ENCODE results near the gene SLC5A10.

SLC5A10 gene

GRCh38 chr17:18988546-18989173 is 36.7 kb downstream of the SLC5A10 start:
- Histone ChIP-seq H3K27ac (no peak overlapping the region), H3K27me3 (peaks cover 0 to 44% (median 28%) of the 10 kb centered on the region in 11 experiments; a peak in 18 of 22 replicates), H3K4me2 (no peak overlapping the region), H3K9me3 (replicated peaks in 1 of 11) (no peaks in the 10 kb centered on the region), H4K20me1 (peaks cover 0 to 83% (median 4%) of the 10 kb centered on the region in 11 experiments; a peak in 11 of 22 replicates), H3K9ac (no peak overlapping the region), H3K4me1 (peaks cover 6 to 30% (median 23%) of the 10 kb centered on the region in 10 experiments; a peak in 19 of 20 replicates), H3K4me3 (no peak overlapping the region), H3K36me3 (peaks cover 0 to 29% (median 0%) of the 10 kb centered on the region in 11 experiments; a peak in 3 of 22 replicates)
- TF ChIP-seq Cebpa-rat (IDR thresholded peaks at IDR 0.05), result no peak

DNA sequence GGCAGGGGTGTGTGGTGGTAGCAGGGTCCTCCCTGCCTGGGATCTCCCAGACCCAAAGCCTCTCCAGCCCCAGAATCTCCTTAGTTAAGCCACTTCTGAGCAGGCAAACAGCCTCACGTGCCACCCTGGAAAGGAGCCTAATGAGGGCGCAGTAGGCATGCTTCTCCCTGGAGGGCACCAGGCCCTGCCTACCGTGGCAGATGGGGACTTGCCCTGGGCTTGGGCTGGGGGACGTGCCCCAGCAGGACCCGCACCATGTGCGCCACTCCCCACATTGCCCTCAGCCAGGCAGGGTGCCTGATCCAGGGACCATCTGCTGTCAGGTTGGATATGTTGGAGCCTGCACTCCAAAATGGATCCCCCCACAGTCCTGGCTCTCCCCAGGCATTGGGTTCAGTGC is 38.4 kb downstream of the SLC5A10 start:
- H3K4me3 ChIP-seq, result no peak overlapping the region
- TF ChIP-seq Cebpa-rat (IDR thresholded peaks at IDR 0.05), result no peak
- peaks cover 0 to 86% (median 4%) of the 10 kb centered on the region in 11 experiments; a peak in 11 of 22 replicates for H4K20me1 ChIP-seq
- H3K4me1 ChIP-seq, result peaks cover 6 to 30% (median 23%) of the 10 kb centered on the region in 10 experiments; a peak in 19 of 20 replicates
- no peak overlapping the region for H3K9ac ChIP-seq
- H3K4me2 ChIP-seq, result no peak overlapping the region
- no peak overlapping the region for H3K27ac ChIP-seq
- H3K9me3 ChIP-seq (replicated peaks in 1 of 11), result peaks cover 8 to 14% (median 11%) of the 10 kb centered on the region in 11 experiments
- H3K27me3 ChIP-seq, result peaks cover 0 to 48% (median 34%) of the 10 kb centered on the region in 11 experiments; a peak in 18 of 22 replicates
- H3K36me3 ChIP-seq, result peaks cover 0 to 29% (median 0%) of the 10 kb centered on the region in 11 experiments; a peak in 3 of 22 replicates

DNA sequence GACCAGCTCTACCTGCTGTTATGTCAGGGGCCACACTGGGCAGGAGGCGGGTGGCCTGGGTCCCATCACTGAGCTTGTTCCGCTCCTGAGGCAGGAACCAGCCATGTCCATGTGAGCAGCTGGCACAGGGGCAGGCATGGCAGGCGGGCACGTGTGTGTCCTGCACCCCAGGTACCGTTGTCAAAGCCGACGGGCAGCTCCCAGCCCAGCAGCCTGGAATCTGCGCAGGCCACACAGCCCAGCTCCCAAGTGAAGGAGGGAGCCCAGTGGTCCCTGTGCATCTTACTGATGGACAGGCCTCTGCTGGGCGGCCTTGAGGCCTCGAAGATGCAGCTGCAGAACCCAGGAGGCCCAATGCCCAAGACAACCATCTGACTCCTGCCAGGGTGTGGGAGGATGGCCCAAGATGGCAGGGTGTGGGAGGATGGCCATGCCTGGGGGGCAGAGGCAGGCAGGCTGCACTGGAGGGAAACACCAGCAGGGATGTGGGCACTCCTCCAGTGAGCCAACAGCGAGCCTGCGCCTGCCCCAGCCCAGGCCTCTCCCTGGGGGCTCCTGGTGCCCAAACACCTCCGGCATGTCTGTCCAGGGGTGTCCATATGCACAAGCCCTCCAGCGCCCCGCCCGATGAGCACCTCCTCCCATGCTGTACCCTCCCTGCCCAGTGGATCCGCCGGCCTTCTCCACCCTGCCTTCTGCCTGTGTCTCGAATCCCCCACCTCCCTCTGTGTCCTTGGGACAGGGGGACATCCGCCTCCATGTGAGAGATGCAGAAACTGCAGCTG is 39.8 kb downstream of the SLC5A10 start:
- no peak for TF ChIP-seq Cebpa-rat (IDR thresholded peaks at IDR 0.05)
- no peak overlapping the region for H3K9ac ChIP-seq
- peaks cover 0 to 33% (median 0%) of the 10 kb centered on the region in 11 experiments; a peak in 3 of 22 replicates for H3K36me3 ChIP-seq
- peaks cover 0 to 43% (median 33%) of the 10 kb centered on the region in 11 experiments; a peak in 18 of 22 replicates for H3K27me3 ChIP-seq
- H4K20me1 ChIP-seq, result peaks cover 0 to 85% (median 4%) of the 10 kb centered on the region in 11 experiments; a peak in 11 of 22 replicates
- H3K4me3 ChIP-seq, result no peak overlapping the region
- peaks cover 18 to 26% (median 20%) of the 10 kb centered on the region in 11 experiments for H3K9me3 ChIP-seq (replicated peaks in 1 of 11)
- H3K27ac ChIP-seq, result no peak overlapping the region
- H3K4me1 ChIP-seq, result peaks cover 6 to 24% (median 19%) of the 10 kb centered on the region in 10 experiments; a peak in 19 of 20 replicates
- peak overlapping the region in 9 of 11 experiments; percentile 57 to 83 (median 72); a peak in 12 of 22 replicates for H3K4me2 ChIP-seq

- H3K27me3 ChIP-seq, result peaks cover 0 to 34% (median 24%) of the 10 kb centered on the region in 11 experiments; a peak in 18 of 22 replicates
- H3K4me2 ChIP-seq, result peak overlapping the region; percentile 39 to 83 (median 72); a peak in 21 of 22 replicates
- no peak overlapping the region for H3K4me3 ChIP-seq
- no peak for TF ChIP-seq Cebpa-rat (IDR thresholded peaks at IDR 0.05)
- no peak overlapping the region for H3K27ac ChIP-seq
- H3K36me3 ChIP-seq, result peaks cover 0 to 28% (median 0%) of the 10 kb centered on the region in 11 experiments; a peak in 3 of 22 replicates
- peaks cover 6 to 17% (median 13%) of the 10 kb centered on the region in 10 experiments; a peak in 19 of 20 replicates for H3K4me1 ChIP-seq
- H4K20me1 ChIP-seq, result peaks cover 0 to 85% (median 4%) of the 10 kb centered on the region in 11 experiments; a peak in 11 of 22 replicates
- peak overlapping the region in 2 of 11 experiments; percentile 12 to 14; a peak in 3 of 22 replicates for H3K9ac ChIP-seq
- peaks cover 18 to 26% (median 20%) of the 10 kb centered on the region in 11 experiments for H3K9me3 ChIP-seq (replicated peaks in 1 of 11)
Measured at GRCh38 chr17:18992454-18993130, 40.6 kb downstream of the SLC5A10 start.

DNA sequence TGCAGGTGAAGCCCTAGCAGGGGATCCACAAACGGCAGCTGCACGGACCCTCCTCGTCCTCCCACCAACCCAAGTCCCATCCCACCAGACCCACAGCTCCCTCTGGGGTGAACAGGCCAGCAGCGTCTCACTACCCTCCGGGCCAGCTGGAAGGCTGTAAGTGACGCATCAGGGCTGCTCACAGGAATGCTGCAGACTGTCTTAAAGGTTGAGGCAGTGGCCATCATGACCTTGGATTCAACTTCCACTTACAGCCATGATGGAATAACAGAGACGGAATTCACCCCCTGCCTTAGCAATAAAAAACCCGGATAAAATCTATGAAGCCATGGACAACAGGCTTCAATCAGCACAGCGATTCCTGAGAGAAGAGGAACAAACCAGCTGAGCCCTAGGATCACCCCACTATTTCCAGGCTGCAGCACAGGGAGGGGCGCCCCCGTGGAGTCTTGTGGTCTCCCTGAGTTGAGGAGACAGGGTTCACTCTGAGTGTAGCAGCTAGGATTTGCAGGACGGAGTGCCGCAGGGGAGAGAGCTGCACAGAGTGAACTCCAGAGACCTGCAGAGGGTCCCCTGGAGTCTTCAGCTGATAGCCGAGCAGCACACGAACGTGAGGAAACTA is 42.1 kb downstream of the SLC5A10 start:
- Histone ChIP-seq H3K4me2 (no peak overlapping the region), H3K27ac (no peak overlapping the region), H3K9me3 (replicated peaks in 1 of 11) (peaks cover 18 to 26% (median 20%) of the 10 kb centered on the region in 11 experiments), H3K4me1 (peaks cover 6 to 17% (median 13%) of the 10 kb centered on the region in 10 experiments; a peak in 19 of 20 replicates), H3K27me3 (peaks cover 0 to 29% (median 19%) of the 10 kb centered on the region in 11 experiments; a peak in 16 of 22 replicates), H3K9ac (no peak overlapping the region), H3K4me3 (no peak overlapping the region), H4K20me1 (peaks cover 0 to 86% (median 4%) of the 10 kb centered on the region in 11 experiments; a peak in 10 of 22 replicates), H3K36me3 (peaks cover 0 to 16% (median 0%) of the 10 kb centered on the region in 11 experiments; a peak in 3 of 22 replicates)
- no peak for TF ChIP-seq Cebpa-rat (IDR thresholded peaks at IDR 0.05)

GRCh38 chr17:18994631-18995030 is 42.7 kb downstream of the SLC5A10 start:
- Histone ChIP-seq H3K36me3 (peaks cover 0 to 16% (median 0%) of the 10 kb centered on the region in 11 experiments; a peak in 3 of 22 replicates), H3K9ac (no peak overlapping the region), H3K27me3 (peaks cover 0 to 29% (median 19%) of the 10 kb centered on the region in 11 experiments; a peak in 16 of 22 replicates)

GRCh38 chr17:18995220-18995619 is 43.3 kb downstream of the SLC5A10 start:
- no peak for TF ChIP-seq Cebpa-rat (IDR thresholded peaks at IDR 0.05)
- no peak overlapping the region for H3K4me2 ChIP-seq
- H3K27ac ChIP-seq, result no peak overlapping the region
- peaks cover 0 to 87% (median 6%) of the 10 kb centered on the region in 11 experiments; a peak in 11 of 22 replicates for H4K20me1 ChIP-seq
- peaks cover 0 to 32% (median 19%) of the 10 kb centered on the region in 11 experiments; a peak in 16 of 22 replicates for H3K27me3 ChIP-seq
- H3K4me1 ChIP-seq, result peaks cover 6 to 17% (median 13%) of the 10 kb centered on the region in 10 experiments; a peak in 19 of 20 replicates
- H3K9ac ChIP-seq, result no peak overlapping the region
- no peak overlapping the region for H3K4me3 ChIP-seq
- H3K36me3 ChIP-seq, result peaks cover 0 to 16% (median 0%) of the 10 kb centered on the region in 11 experiments; a peak in 3 of 22 replicates
- peaks cover 18 to 26% (median 20%) of the 10 kb centered on the region in 11 experiments for H3K9me3 ChIP-seq (replicated peaks in 1 of 11)

More at GRCh38 chr17:18994631-18995030, 42.7 kb downstream of the SLC5A10 start:
- no peak overlapping the region for H3K27ac ChIP-seq
- H3K4me3 ChIP-seq, result no peak overlapping the region
- peaks cover 6 to 17% (median 13%) of the 10 kb centered on the region in 10 experiments; a peak in 19 of 20 replicates for H3K4me1 ChIP-seq
- H3K9me3 ChIP-seq (replicated peaks in 1 of 11), result peaks cover 18 to 26% (median 20%) of the 10 kb centered on the region in 11 experiments
- no peak overlapping the region for H3K4me2 ChIP-seq
- TF ChIP-seq Cebpa-rat (IDR thresholded peaks at IDR 0.05), result no peak
- H4K20me1 ChIP-seq, result peaks cover 0 to 87% (median 6%) of the 10 kb centered on the region in 11 experiments; a peak in 10 of 22 replicates

Data from BLaER1 treated with 17β-estradiol and CSF1 and Interleukin-3, amounts not matched to agents 10 nM and 100 nM (cell line).